GM10266 (cell line): Measurements from ENCODE around the gene RELN.

Experiments used
- DNase-seq: peaks from one replicate; pipeline ENCODE4 v3.0.0; 2012; ENCODE audit errors: extremely low spot score
- CTCF ChIP-seq: IDR thresholded peaks from 2 replicates; pipeline ENCODE4 v1.5.1; 2012; ENCODE audit warnings: mild to moderate bottlenecking, low read depth; ENCODE audit not compliant: control insufficient read depth, insufficient read depth; ENCODE audit errors: missing control alignments

The RELN gene

GRCh38 chr7:103666326-103666725 is 323.1 kb downstream of the RELN start:
- TF ChIP-seq CTCF, result no peak
- DNase-seq, result no peak

DNA sequence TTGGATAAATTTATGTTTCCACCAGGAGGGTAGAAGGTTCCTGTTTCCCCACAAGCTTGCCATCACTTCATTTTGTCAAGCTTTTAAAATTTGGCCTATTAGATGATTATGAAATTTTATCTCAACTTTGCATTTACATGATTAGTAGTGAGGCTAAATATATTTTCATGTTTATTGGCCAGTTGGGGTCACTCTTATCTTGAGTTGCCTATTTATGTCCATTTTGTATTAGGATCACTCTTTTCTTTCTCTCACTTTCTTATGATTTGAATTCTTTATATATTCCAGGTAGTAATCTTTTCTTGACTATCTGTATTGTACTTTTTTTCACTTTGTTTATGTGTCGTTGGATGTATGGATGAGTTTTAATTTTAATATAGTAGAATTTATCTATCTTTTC is 324.9 kb downstream of the RELN start:
- DNase-seq, result no peak

GRCh38 chr7:103660455-103661371 is 328.7 kb downstream of the RELN start:
- DNase-seq, result no peak
- TF ChIP-seq CTCF, result no peak

More for the DNA sequence above, 324.9 kb downstream of the RELN start:
- TF ChIP-seq CTCF, result no peak

- no peak for TF ChIP-seq CTCF
- no peak for DNase-seq
These were observed 331.1 kb downstream of the RELN start for GRCh38 chr7:103658055-103659005.

DNA sequence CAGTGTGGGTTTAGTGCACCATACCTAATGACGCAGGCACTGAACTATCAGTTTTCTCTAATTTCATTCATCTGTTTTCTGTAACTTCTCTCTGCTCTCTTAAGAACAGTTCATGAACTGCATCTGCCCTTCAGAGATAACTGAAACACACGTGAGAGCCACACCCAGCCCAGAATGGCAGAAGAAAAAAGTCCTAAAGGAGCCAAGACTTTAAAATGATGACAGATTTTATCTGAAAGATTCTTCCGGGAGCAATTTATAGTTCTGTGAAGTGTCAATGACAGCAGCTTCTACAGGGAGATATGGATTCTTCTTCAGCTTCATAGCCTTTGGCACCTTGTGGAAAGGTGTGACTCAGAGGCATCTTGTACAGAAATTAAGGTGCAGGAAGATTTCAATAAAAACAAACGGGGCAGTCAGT is 332.0 kb downstream of the RELN start:
- no peak for TF ChIP-seq CTCF
- no peak for DNase-seq

- no peak for TF ChIP-seq CTCF
- DNase-seq, result no peak
These were observed 333.2 kb downstream of the RELN start for GRCh38 chr7:103656221-103656620.
